Gastrocnemius medialis (tissue), 4 donors: ENCODE data around the gene ZDHHC18. TPM values are rescaled to one million over a fixed set of nuclear protein-coding genes. Genes with fewer than 3 reads are reported as not detected.

Experiments
- ATAC-seq, 2 donors: fragments of 150-250 bp; one replicate each; pipeline ENCODE4 v1.9.1; 2016
- DNase-seq, 2 donors: peaks; one replicate each; pipeline ENCODE4 v3.0.0-alpha.2; 2019
- H3K27ac ChIP-seq, 4 donors: fragments of 200-600 bp; sonication (generic); 1 replicate in 1 of 4; 2 replicates in 3 of 4; pipeline ENCODE4 v1.5.1; 2016 to 2018; ENCODE audit warnings: mild to moderate bottlenecking in 2 of 4, moderate library complexity in 1 of 4
- H3K27me3 ChIP-seq, 3 donors: fragments of 200-600 bp; sonication (generic) in 2 of 3; 1 replicate in 1 of 3; 2 replicates in 2 of 3; pipeline versions ENCODE4 v1.5.1 to v1.6.0; 2016 to 2019; ENCODE audit warnings: mild to moderate bottlenecking in 1 of 3, moderate library complexity in 1 of 3
- H3K36me3 ChIP-seq, 2 donors: fragments of 200-600 bp; sonication (generic) in 1 of 2; one replicate each; pipeline ENCODE4 v1.5.1; 2017 to 2018
- H3K4me1 ChIP-seq, 2 donors: fragments of 200-600 bp; sonication (generic) in 1 of 2; one replicate each; pipeline ENCODE4 v1.5.1; 2016 to 2017; ENCODE audit warnings: mild to moderate bottlenecking in 2 of 2
- H3K4me3 ChIP-seq, 4 donors: fragments of 200-600 bp; sonication (generic) in 3 of 4; 1 replicate in 1 of 4; 2 replicates in 3 of 4; pipeline ENCODE4 v1.5.1; 2016 to 2019; ENCODE audit warnings: mild to moderate bottlenecking in 2 of 4
- H3K9me3 ChIP-seq, 3 donors: fragments of 200-600 bp; sonication (generic) in 2 of 3; 1 replicate in 1 of 3; 2 replicates in 2 of 3; pipeline ENCODE4 v1.5.1; 2016 to 2019
- POLR2A ChIP-seq, 2 donors: fragments of 450-650 bp; IDR thresholded peaks; one replicate each; pipeline ENCODE4 v1.6.1; 2017; ENCODE audit warnings: antibody characterized with exemption in 2 of 2, mild to moderate bottlenecking in 2 of 2, moderate library complexity in 2 of 2
- in situ Hi-C, 4 donors: fragments of 200-750 bp; cut with MboI; loops; one replicate each; pipeline versions ENCODE4 v1.15.0 to v1.8.0; 2017; ENCODE audit warnings: low sequenced_read_pairs in 4 of 4
- intact Hi-C: fragments of 100-400 bp; cut with DNase I; formaldehyde crosslinking; loops from one replicate; pipeline ENCODE4 v1.15.1; 2023; ENCODE audit warnings: low total_unique reads
- total RNA-seq, 4 donors: library from RNA; depleted of rRNA; stranded (reverse); fragments of >200 nt; gene quantifications; one replicate each; pipeline versions ENCODE4 v1.1.0 to v1.2.3, GENCODE V29; 2016
- TF ChIP-seq, protein P1 (sequence below), 5 experiments: fragments of 450-650 bp in 3 of 5; fragments of 200-600 bp in 2 of 5; sonication (generic) in 2 of 5; IDR thresholded peaks in 4 of 5; conservative IDR thresholded peaks in 1 of 5; 1 replicate in 4 of 5; 2 replicates in 1 of 5; pipeline ENCODE4 v1.5.1; 2016 to 2019; ENCODE audit warnings: antibody characterized with exemption in 5 of 5, mild to moderate bottlenecking in 3 of 5, moderate library complexity in 3 of 5

The ZDHHC18 gene
- total RNA-seq, 4 donors from 2014 or later, result 8.1 to 16.3 (median 12.5) TPM

DNA sequence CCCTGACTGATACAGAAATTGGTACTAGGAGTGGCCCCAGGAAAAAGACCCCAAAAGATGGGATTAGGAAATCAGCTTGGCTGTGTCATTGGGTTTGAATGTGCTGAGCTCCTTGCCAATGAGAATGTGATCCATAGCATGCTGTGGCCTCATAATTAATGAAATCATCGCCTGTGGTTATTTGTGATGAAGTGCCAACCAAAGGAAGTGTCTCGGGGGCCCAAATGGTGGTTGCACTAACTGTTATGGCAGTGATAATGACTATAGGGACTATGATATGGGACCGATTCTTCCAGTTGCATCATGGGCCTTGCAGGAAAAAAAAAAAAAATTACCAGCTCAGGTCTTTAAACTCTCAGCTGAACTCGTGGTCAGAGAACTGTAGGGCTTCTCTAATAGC, 15.4 kb upstream of the ZDHHC18 start:
- in situ Hi-C loops, result no loop called here
- TF ChIP-seq, protein P1, sequence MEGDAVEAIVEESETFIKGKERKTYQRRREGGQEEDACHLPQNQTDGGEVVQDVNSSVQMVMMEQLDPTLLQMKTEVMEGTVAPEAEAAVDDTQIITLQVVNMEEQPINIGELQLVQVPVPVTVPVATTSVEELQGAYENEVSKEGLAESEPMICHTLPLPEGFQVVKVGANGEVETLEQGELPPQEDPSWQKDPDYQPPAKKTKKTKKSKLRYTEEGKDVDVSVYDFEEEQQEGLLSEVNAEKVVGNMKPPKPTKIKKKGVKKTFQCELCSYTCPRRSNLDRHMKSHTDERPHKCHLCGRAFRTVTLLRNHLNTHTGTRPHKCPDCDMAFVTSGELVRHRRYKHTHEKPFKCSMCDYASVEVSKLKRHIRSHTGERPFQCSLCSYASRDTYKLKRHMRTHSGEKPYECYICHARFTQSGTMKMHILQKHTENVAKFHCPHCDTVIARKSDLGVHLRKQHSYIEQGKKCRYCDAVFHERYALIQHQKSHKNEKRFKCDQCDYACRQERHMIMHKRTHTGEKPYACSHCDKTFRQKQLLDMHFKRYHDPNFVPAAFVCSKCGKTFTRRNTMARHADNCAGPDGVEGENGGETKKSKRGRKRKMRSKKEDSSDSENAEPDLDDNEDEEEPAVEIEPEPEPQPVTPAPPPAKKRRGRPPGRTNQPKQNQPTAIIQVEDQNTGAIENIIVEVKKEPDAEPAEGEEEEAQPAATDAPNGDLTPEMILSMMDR (IDR thresholded peaks at IDR 0.05 in 4 of 5, conservative IDR thresholded peaks at IDR 0.05 in 1 of 5), result no peak
- no peak for TF ChIP-seq POLR2A (IDR thresholded peaks at IDR 0.05)
- Histone ChIP-seq H3K27me3 (no peaks in the 10 kb centered on the region), H3K9me3 (no peaks in the 10 kb centered on the region), H3K4me3 (no peak overlapping the region), H3K27ac (no peak overlapping the region), H3K4me1 (no peaks in the 10 kb centered on the region), H3K36me3 (no peaks in the 10 kb centered on the region)
- intact Hi-C loops, result loop anchor here (5.0 kb wide), 1 partner anchor 66 kb away; no protein-coding TSS in a partner anchor
- DNase-seq (no peak), ATAC-seq (no peak)

DNA sequence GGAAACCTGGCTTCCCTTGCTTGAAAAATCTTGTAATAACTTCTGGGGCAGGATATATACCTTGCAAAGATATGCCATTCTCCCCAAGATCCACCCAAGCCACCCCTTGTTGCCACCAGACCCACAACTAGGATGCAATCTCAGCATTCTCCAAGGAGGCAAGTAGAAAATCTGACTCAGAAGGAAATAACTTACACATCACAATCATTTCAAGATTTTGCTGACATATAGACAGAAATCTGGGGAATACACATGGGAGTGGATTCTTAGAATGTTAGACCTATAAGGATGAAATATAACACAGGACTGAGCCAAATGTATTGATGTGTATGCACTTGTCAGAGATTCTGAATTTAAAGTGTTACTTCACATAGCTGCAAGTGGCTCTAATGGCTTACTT, 14.8 kb upstream of the ZDHHC18 start:
- DNase-seq (no peak), ATAC-seq (no peak)
- intact Hi-C loops (loop anchor here (5.0 kb wide), 1 partner anchor 66 kb away; no protein-coding TSS in a partner anchor), in situ Hi-C loops (no loop called here)
- Histone ChIP-seq H3K4me3 (no peak overlapping the region), H3K27ac (no peak overlapping the region), H3K4me1 (no peaks in the 10 kb centered on the region), H3K9me3 (no peaks in the 10 kb centered on the region), H3K36me3 (no peaks in the 10 kb centered on the region), H3K27me3 (no peaks in the 10 kb centered on the region)
- TF ChIP-seq, protein P1 (IDR thresholded peaks at IDR 0.05 in 4 of 5, conservative IDR thresholded peaks at IDR 0.05 in 1 of 5), result no peak
- no peak for TF ChIP-seq POLR2A (IDR thresholded peaks at IDR 0.05)

DNA sequence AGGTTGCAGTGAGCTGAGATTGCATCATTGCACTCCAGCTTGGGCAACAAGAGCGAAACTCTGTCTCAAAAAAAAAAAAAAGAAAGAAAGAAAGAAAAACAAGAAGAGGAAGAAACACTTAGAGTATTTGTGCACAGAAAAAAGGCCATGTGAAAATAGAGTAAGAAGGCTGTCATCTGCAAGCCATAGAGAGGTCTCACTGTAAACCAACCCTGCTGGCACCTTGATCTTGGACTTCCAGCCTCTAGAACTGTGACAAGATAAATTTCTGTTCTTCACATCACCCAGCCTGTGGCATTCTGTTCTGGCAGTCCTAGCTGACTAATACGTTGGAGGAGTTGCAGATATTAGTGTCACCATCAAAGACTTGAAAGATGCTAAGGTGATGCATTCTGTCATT, 12.1 kb upstream of the ZDHHC18 start:
- in situ Hi-C loops, result no loop called here

DNA sequence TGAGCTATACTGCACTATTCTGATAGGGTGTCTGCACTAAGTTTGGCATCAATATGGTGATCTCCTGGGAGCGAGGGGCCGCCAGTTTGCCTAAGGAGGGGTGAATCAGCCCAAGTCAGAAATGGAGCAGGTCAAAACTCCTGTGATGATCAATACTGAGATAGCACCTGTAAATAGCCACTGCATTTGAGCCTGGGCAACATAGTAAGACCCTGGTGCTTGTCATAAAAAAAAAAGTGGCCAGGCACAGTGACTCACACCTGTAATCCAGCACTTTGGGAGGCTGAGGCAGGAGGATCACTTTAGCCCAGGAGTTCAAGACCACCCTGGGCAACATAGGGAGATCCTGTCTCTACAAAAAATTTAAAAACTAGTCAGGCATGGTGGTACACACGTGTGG, 11.6 kb upstream of the ZDHHC18 start:
- no peaks in the 10 kb centered on the region for H3K4me1 ChIP-seq
- H3K9me3 ChIP-seq, result no peaks in the 10 kb centered on the region
- in situ Hi-C loops, result no loop called here
- intact Hi-C loops, result loop anchor here (5.0 kb wide), 1 partner anchor 62 kb away; no protein-coding TSS in a partner anchor
- H3K4me3 ChIP-seq, result no peak overlapping the region
- DNase-seq (no peak), ATAC-seq (no peak)
- H3K27me3 ChIP-seq, result no peaks in the 10 kb centered on the region
- H3K36me3 ChIP-seq, result no peaks in the 10 kb centered on the region
- TF ChIP-seq POLR2A (IDR thresholded peaks at IDR 0.05), result no peak
- TF ChIP-seq, protein P1 (IDR thresholded peaks at IDR 0.05 in 4 of 5, conservative IDR thresholded peaks at IDR 0.05 in 1 of 5), result no peak
- H3K27ac ChIP-seq, result no peak overlapping the region

More for the DNA sequence above, 12.1 kb upstream of the ZDHHC18 start:
- no peak overlapping the region for H3K27ac ChIP-seq
- no peaks in the 10 kb centered on the region for H3K4me1 ChIP-seq
- no peaks in the 10 kb centered on the region for H3K27me3 ChIP-seq
- no peak for TF ChIP-seq POLR2A (IDR thresholded peaks at IDR 0.05)
- TF ChIP-seq, protein P1 (IDR thresholded peaks at IDR 0.05 in 4 of 5, conservative IDR thresholded peaks at IDR 0.05 in 1 of 5), result no peak
- no peak for ATAC-seq
- intact Hi-C loops, result loop anchor here (5.0 kb wide), 1 partner anchor 63 kb away; no protein-coding TSS in a partner anchor
- no peaks in the 10 kb centered on the region for H3K9me3 ChIP-seq
- no peaks in the 10 kb centered on the region for H3K36me3 ChIP-seq
- no peak overlapping the region for H3K4me3 ChIP-seq
- DNase-seq, result no peak

DNA sequence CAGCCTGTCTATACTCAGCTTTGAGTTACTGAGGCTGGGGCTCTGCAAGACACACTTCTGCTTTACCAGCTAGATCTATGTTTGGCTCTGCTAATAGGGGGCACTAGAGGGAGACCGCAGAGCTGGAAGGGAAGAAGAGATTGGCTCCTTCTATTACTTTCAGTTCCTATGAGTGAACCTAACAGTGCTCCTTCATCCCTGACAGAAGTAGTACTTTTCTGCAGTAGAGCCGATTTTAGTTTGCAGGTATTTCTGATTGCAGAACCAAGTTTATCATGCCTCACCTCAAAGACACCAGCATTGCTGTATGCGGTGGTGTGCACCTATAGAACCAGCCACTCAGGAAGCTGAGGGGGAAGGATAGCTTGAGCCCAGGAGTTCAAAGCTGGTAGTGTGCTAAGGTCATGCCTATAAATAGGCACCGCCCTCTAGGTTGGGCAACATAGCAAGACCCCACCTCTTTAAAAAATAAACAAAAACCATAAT, 5.7 kb upstream of the ZDHHC18 start:
- DNase-seq (no peak), ATAC-seq (no peak)
- no peaks in the 10 kb centered on the region for H3K9me3 ChIP-seq
- in situ Hi-C loops (no loop called here), intact Hi-C loops (no loop called here)
- H3K4me3 ChIP-seq, result no peak overlapping the region
- TF ChIP-seq, protein P1 (IDR thresholded peaks at IDR 0.05 in 4 of 5, conservative IDR thresholded peaks at IDR 0.05 in 1 of 5), result no peak
- no peak for TF ChIP-seq POLR2A (IDR thresholded peaks at IDR 0.05)
- H3K27ac ChIP-seq, result no peak overlapping the region
- H3K4me1 ChIP-seq, result peaks cover 0 to 2% of the 10 kb centered on the region in 2 donors
- H3K36me3 ChIP-seq, result no peaks in the 10 kb centered on the region
- H3K27me3 ChIP-seq, result no peaks in the 10 kb centered on the region
